GM12874 (cell line): Measurements from ENCODE around the gene VASN.

Experiments used
- TF ChIP-seq, protein P1 (sequence below): IDR thresholded peaks from 2 replicates; pipeline ENCODE4 v1.5.1; 2011; ENCODE audit warnings: low read depth, mild to moderate bottlenecking, control low read depth, low read length, moderate library complexity; ENCODE audit not compliant: insufficient read depth

Gene VASN

DNA sequence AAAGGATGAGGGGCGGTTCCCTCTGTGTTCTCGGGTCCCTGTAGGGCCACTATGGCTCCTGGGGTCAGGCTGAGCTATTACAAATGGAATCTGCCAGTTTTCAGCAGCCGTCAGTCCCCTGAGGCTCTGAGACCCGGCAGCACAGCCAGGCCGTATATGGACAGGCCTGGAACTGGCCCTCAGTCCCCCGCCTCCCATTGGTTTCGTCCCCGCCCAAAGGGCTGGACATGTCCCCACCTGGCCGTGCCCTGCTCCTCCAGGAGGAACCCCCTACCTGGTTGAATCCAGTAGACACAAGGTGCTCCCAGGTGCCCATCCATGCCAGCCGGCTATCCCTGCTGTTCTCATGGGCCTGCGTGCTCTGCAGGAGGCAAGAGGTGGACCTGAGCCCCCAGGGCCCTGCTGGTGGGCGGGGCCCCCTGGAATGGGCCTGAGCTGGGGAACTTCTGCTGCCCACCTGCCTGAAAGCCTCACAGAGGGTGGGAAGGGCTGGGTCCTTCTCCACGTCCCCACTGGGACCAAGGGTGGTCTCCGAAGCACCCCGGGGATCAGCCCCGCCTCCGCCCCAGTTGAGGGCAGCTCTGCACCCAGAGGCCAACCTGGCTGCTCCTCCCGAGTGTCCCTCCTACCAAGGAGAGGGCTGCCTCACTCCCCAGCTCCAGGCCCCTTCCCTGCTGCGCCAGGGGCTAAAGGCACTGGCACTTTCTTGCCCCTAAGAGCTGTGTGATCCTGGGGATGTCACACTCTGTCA, 16.8 kb downstream of the VASN start:
- TF ChIP-seq, protein P1, sequence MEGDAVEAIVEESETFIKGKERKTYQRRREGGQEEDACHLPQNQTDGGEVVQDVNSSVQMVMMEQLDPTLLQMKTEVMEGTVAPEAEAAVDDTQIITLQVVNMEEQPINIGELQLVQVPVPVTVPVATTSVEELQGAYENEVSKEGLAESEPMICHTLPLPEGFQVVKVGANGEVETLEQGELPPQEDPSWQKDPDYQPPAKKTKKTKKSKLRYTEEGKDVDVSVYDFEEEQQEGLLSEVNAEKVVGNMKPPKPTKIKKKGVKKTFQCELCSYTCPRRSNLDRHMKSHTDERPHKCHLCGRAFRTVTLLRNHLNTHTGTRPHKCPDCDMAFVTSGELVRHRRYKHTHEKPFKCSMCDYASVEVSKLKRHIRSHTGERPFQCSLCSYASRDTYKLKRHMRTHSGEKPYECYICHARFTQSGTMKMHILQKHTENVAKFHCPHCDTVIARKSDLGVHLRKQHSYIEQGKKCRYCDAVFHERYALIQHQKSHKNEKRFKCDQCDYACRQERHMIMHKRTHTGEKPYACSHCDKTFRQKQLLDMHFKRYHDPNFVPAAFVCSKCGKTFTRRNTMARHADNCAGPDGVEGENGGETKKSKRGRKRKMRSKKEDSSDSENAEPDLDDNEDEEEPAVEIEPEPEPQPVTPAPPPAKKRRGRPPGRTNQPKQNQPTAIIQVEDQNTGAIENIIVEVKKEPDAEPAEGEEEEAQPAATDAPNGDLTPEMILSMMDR = no peak

DNA sequence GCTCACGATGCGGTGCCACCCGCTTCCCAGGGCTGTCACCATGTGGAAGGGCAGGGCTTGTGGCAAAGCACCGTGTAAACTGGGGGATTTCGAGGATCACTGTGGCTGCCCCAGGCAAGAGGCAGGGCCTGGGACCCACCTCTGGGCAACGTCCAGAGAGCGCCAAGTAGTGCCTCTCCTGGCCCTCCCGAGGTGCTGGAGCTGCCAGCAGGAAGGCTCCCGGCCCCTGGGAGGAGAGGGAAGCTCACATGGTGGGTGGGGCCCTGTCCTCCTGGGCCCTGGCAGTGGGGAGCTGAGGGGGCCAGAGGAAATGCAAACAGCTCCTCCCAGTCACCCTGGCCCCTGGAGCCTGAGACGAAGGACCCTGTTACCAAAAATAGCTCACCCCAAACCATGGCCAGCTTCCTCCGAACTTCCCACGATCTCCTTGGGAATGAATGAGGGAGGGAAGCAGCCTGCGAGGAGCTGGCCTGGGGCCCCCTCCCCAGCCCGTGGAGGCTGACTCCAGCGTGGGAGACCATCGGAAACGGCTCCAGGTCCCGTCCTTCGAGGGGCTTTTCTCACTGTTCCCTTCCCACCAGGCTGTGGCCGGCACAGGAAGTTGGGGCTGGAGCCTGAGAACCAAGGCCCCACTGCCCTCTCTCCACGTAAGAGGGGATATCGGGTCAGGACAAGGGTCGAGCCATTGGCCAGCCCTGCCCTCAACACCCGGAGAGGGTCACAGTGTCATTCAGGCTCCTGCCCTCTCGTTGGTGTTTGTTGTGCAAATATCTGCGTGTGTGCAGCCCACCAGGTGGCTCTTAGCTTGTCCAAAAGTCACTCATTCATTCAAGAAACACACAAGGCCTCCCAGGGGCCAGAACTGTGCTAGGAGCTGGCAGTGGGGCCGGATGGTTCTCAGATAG, 17.7 kb downstream of the VASN start:
- TF ChIP-seq, protein P1 = no peak

DNA sequence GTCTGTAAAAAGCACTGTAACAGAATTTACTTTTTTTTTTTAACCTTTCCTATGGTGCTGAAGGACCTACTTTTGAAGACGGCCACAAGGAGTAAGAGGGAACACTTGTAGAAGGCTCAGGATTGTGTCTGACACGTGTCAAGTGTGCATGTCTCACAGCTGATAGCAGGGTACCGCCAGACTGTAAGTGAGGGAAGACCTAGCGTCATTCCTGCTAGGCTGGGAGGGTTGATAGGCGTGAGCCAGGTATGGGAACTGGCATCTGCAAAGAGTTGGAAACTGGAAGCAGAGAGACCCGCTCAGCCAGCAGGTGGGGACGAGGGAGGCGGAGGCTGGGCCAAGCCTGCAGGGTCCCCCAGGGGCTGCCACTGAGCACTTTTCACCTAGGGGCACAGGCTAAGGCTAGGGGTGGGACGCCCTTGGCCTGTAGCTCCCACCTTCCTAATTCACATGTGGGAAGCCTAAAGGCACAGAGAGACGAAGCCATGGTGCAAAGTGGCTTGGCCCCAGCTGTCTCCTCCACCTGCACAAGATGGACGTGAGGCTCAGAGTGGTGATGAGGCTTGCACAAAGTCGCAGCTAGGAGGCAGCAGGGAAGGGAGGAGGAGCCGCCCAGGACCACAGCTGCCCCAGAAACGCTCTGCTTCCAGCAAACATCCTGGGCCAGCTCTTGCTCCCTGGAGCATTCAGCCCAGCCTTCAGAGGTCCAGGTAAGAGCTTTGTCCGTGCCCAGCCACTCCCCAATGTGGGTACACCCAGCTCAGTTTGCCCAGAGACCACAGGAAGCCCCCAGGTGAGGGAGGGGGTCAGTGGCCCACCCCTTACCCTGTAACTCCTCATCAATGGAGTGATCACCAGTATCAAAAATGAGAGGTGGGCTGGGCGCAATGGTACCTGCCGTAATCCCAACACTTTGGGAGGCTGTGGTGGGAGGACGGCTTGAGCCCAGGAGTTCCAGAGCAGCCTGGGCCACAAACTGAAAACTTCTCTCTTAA, 18.9 kb downstream of the VASN start:
- TF ChIP-seq, protein P1 = no peak

DNA sequence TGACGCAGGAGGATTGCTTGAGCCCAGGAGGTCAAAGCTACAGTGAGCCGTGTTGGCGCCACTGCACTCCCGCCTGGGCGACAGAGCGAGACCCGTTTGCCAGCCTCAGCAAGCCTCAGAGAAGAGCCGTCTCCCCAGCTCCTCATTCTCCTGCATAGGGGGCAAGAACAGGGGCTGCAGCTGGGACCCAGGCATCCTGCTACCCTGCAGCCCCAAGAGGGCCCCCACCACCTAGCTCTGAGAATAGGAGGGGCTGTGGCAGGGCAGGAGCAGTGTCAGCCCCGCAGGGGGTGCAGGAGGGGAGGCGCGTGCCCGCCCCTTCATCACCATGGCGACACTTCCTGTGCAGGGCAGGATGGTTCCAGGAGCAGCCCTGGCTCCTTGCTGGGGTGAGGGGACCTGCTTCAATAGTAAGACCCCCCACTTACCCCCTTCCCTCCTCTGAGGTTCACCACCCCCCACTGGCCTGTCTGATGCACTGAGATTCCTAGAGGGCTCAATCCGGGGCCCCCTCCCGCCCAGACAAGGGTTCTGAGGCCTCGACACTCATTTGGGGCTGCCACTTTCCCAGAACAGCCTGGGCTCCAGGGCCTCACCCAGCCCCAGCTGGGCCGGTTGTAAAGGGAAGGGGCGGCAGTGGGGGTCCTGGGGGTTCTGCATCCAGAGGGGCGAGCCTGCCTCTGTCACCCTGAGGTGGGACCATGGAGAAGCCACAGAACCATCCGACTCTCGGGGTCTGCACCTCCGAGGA, 20.2 kb downstream of the VASN start:
- TF ChIP-seq, protein P1 = no peak

DNA sequence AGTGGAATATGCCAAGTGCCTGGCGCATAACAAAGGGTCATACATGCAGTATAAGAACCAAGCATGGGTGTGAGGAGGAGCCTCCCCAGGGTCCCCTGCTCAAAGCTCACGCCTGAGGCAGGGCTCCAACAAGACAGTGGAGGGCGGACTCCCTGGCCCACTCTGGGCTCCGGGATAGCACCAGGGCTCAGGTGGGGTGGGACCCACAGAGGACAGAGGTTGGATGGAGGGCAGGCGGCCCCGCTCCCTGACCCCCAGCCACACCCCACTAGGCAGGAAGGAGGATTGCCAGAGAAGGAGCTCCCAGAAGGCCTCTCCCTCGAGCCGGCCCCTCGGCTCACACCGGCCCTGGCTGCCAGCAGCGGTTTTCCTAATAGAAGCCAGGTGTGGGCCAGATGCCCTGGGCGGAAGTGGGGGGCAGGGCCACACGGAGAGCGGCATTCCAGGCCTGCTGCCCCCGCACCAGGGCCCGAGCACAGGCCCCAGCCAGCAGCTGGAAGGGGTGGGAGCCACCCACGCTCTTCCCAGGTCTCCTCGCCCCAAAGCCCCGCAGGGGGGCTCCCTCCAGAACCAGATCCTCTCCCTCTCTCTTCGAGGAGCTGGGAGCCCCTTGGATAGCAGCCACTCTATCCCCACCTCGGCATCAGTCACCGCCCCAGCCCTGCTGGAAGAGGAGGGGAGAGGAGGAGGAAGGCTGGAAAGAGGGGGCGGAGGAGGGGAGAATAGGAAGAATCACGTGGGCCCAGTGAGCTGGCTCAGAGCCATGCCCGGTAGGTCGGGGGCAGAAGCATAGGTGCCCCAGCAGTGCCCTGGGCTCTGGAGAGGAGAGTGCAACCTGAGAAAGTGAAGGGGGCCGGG, 21.0 kb downstream of the VASN start:
- TF ChIP-seq, protein P1 = no peak

DNA sequence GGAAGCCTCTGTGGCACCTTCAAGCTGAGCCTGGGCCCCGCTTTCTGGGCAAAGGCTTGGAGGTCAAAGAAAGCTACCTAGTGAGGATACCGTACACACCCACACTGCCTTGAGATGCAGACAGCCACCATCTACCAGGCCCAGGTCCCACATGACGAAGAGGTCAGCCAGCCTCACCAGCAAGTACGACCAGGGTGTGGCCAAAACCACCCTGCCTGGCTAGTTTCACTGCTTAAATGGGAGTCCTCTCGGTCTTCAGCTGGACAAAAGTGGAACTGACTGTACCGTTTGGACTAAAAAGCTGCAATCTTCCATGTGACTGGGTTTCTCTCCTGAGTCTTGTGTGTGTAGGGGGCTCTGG, 21.6 kb downstream of the VASN start:
- TF ChIP-seq, protein P1 = no peak
